ENCODE results near the gene CALHM1.

The CALHM1 gene

GRCh38 chr10:103443475-103444185 lies 15.1 kb downstream of the CALHM1 start:
- H3K4me1 ChIP-seq (ENCODE audit: low read length): no peaks in the 10 kb centered on the region
- H3K36me3 ChIP-seq (replicated peaks; ENCODE audit: low read depth, low read length): peaks cover 20% of the 10 kb centered on the region
- no peak overlapping the region for H3K27ac ChIP-seq (ENCODE audit: low read length)
- H3K9ac ChIP-seq (ENCODE audit: low read length): no peak overlapping the region
- H4K20me1 ChIP-seq (ENCODE audit: insufficient read depth, low read length): no peaks in the 10 kb centered on the region
- TF ChIP-seq EZH2phosphoT487 (IDR thresholded peaks at IDR 0.05; ENCODE audit: low read depth) (no peak), CTCF (IDR thresholded peaks at IDR 0.05; ENCODE audit: low read depth, low read length) (no peak)
- H3K9me3 ChIP-seq (ENCODE audit: insufficient read depth, low read length): no peaks in the 10 kb centered on the region
- no peak overlapping the region for H3K4me3 ChIP-seq (ENCODE audit: low read length)
- H3K4me2 ChIP-seq (ENCODE audit: low read length): no peak overlapping the region
- H3K27me3 ChIP-seq (ENCODE audit: low read depth, low read length): no peaks in the 10 kb centered on the region
- H3K79me2 ChIP-seq (ENCODE audit: low read length): no peaks in the 10 kb centered on the region
- no peak overlapping the region for H2AFZ ChIP-seq (ENCODE audit: low read depth, low read length)

DNA sequence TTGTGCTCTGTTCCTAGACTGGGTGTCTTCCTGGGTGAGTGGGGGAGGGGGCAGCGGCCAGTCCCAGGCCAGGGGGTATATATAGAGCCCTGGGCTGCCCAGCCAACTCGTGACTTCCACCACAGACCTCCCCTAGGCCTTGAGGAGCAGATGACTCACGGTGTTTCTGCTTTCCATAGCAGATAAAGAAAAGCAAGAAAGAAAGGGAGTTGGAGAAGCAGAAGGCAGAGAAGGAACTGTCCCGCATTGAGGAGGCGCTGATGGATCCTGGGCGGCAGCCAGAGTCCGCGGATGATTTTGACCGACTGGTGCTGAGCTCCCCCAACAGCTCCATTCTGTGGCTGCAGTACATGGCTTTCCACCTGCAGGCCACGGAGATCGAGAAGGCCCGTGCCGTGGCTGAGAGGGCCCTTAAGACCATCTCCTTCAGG lies 16.7 kb downstream of the CALHM1 start:
- peaks cover 16% of the 10 kb centered on the region for H3K36me3 ChIP-seq (replicated peaks; ENCODE audit: low read depth, low read length)
- H4K20me1 ChIP-seq (ENCODE audit: insufficient read depth, low read length): no peaks in the 10 kb centered on the region
- H3K4me2 ChIP-seq (ENCODE audit: low read length): no peak overlapping the region
- no peaks in the 10 kb centered on the region for H3K79me2 ChIP-seq (ENCODE audit: low read length)
- no peaks in the 10 kb centered on the region for H3K4me1 ChIP-seq (ENCODE audit: low read length)
- TF ChIP-seq CTCF (IDR thresholded peaks at IDR 0.05; ENCODE audit: low read depth, low read length) (no peak), EZH2phosphoT487 (IDR thresholded peaks at IDR 0.05; ENCODE audit: low read depth) (no peak)
- no peak overlapping the region for H3K4me3 ChIP-seq (ENCODE audit: low read length)
- H2AFZ ChIP-seq (ENCODE audit: low read depth, low read length): no peak overlapping the region
- H3K9me3 ChIP-seq (ENCODE audit: insufficient read depth, low read length): no peaks in the 10 kb centered on the region
- H3K27me3 ChIP-seq (ENCODE audit: low read depth, low read length): no peaks in the 10 kb centered on the region
- no peak overlapping the region for H3K27ac ChIP-seq (ENCODE audit: low read length)
- no peak overlapping the region for H3K9ac ChIP-seq (ENCODE audit: low read length)

DNA sequence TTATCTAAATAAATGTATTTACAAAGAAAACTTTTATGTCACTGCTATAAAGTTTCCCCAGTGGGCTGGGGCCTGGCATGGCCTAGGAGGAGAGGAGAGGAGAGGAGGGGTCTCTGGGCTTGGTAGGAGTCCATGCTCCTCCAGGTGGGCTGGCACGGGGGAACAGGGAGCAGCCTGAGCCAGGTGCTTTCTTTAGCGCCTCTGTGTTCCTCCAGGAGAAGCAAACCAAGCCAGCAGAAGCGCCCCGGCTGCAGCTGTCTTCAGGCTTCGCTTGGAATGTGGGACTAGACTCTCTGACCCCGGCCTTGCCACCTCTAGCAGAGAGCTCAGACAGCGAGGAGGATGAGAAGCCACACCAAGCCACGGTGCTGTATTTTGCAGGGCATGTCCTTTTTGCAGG lies 17.1 kb downstream of the CALHM1 start:
- no peaks in the 10 kb centered on the region for H3K79me2 ChIP-seq (ENCODE audit: low read length)
- no peak overlapping the region for H3K27ac ChIP-seq (ENCODE audit: low read length)
- no peak overlapping the region for H2AFZ ChIP-seq (ENCODE audit: low read depth, low read length)
- TF ChIP-seq CTCF (IDR thresholded peaks at IDR 0.05; ENCODE audit: low read depth, low read length): no peak
- no peak for TF ChIP-seq EZH2phosphoT487 (IDR thresholded peaks at IDR 0.05; ENCODE audit: low read depth)
- no peaks in the 10 kb centered on the region for H4K20me1 ChIP-seq (ENCODE audit: insufficient read depth, low read length)
- H3K9ac ChIP-seq (ENCODE audit: low read length): no peak overlapping the region
- H3K9me3 ChIP-seq (ENCODE audit: insufficient read depth, low read length): no peaks in the 10 kb centered on the region
- no peaks in the 10 kb centered on the region for H3K4me1 ChIP-seq (ENCODE audit: low read length)
- no peak overlapping the region for H3K4me2 ChIP-seq (ENCODE audit: low read length)
- H3K36me3 ChIP-seq (replicated peaks; ENCODE audit: low read depth, low read length): peaks cover 15% of the 10 kb centered on the region
- H3K4me3 ChIP-seq (ENCODE audit: low read length): no peak overlapping the region
- no peaks in the 10 kb centered on the region for H3K27me3 ChIP-seq (ENCODE audit: low read depth, low read length)

- H3K79me2 ChIP-seq (ENCODE audit: low read length): no peaks in the 10 kb centered on the region
These were observed 17.5 kb downstream of the CALHM1 start for GRCh38 chr10:103441206-103441605.

More at GRCh38 chr10:103441206-103441605, 17.5 kb downstream of the CALHM1 start:
- Histone ChIP-seq H3K36me3 (replicated peaks; ENCODE audit: low read depth, low read length) (peaks cover 15% of the 10 kb centered on the region), H4K20me1 (ENCODE audit: insufficient read depth, low read length) (no peaks in the 10 kb centered on the region), H3K4me2 (ENCODE audit: low read length) (no peak overlapping the region), H3K27ac (ENCODE audit: low read length) (no peak overlapping the region), H3K9ac (ENCODE audit: low read length) (no peak overlapping the region), H3K4me1 (ENCODE audit: low read length) (no peaks in the 10 kb centered on the region), H3K4me3 (ENCODE audit: low read length) (no peak overlapping the region), H3K9me3 (ENCODE audit: insufficient read depth, low read length) (no peaks in the 10 kb centered on the region), H3K27me3 (ENCODE audit: low read depth, low read length) (no peaks in the 10 kb centered on the region), H2AFZ (ENCODE audit: low read depth, low read length) (no peak overlapping the region)
- no peak for TF ChIP-seq EZH2phosphoT487 (IDR thresholded peaks at IDR 0.05; ENCODE audit: low read depth)
- TF ChIP-seq CTCF (IDR thresholded peaks at IDR 0.05; ENCODE audit: low read depth, low read length): no peak

All from OCI-LY3 (cell line).